ENCODE results near the gene RHOXF1.
"Not testable (repeated sequence)": the region's sequence is repeated elsewhere in the genome, so short reads cannot be mapped to it uniquely, and the experiment has no call there.

RHOXF1 gene

DNA sequence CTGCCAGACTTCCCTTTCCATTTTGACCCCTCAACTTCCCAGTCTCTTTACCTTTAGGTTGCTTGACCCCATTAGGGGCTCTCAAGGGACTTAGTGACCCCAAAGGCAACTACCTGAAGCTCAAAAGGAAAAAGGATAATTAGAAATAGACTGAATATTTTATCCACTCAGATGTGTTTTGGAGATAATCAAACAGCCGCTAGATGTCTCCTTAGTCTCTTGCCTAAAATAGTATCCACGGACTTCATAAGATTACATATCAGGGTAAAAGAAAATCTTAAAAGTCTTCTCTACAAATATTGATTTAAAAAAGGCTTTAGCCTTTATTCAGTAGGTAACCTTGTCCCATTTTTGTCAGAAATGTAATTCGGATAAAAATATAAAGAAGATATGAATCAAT is 21.7 kb upstream of the RHOXF1 start:
- no peak for TF ChIP-seq ZFX (IDR thresholded peaks at IDR 0.05)
- TF ChIP-seq, protein P1, sequence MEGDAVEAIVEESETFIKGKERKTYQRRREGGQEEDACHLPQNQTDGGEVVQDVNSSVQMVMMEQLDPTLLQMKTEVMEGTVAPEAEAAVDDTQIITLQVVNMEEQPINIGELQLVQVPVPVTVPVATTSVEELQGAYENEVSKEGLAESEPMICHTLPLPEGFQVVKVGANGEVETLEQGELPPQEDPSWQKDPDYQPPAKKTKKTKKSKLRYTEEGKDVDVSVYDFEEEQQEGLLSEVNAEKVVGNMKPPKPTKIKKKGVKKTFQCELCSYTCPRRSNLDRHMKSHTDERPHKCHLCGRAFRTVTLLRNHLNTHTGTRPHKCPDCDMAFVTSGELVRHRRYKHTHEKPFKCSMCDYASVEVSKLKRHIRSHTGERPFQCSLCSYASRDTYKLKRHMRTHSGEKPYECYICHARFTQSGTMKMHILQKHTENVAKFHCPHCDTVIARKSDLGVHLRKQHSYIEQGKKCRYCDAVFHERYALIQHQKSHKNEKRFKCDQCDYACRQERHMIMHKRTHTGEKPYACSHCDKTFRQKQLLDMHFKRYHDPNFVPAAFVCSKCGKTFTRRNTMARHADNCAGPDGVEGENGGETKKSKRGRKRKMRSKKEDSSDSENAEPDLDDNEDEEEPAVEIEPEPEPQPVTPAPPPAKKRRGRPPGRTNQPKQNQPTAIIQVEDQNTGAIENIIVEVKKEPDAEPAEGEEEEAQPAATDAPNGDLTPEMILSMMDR (conservative IDR thresholded peaks at IDR 0.05), result peak; percentile 54
- H3K27ac ChIP-seq, result no peak overlapping the region

DNA sequence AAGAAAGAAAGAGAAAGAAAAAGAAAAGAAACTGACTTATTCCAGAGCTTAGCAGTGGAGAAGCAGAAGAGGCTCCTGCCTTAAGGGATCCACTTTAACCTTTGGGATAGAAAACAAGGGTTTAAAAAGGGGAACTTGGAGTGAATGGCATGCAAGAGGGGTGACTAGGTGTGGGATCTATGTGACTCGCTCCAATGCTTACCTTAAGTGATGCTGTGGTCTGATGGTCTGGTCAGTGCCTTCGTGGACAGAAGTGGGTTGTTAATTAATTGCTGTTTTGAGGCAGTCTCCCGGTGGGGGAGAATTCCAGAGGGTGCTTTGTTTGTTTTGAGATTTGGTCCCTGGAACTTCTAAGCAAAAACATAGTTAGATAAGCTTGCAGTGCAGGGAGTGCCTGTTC is 21.1 kb upstream of the RHOXF1 start:
- H3K27ac ChIP-seq, result no peak overlapping the region
- TF ChIP-seq, protein P1 (conservative IDR thresholded peaks at IDR 0.05), result no peak
- TF ChIP-seq ZFX (IDR thresholded peaks at IDR 0.05), result no peak

- no peak for TF ChIP-seq ZFX (IDR thresholded peaks at IDR 0.05)
- TF ChIP-seq, protein P1 (conservative IDR thresholded peaks at IDR 0.05), result no peak
- H3K27ac ChIP-seq, result no peak overlapping the region
These were observed 20.4 kb upstream of the RHOXF1 start for GRCh38 chrX:120136128-120136527.

- H3K27ac ChIP-seq, result not testable (repeated sequence)
These were observed 12.7 kb upstream of the RHOXF1 start for GRCh38 chrX:120128306-120128846.

DNA sequence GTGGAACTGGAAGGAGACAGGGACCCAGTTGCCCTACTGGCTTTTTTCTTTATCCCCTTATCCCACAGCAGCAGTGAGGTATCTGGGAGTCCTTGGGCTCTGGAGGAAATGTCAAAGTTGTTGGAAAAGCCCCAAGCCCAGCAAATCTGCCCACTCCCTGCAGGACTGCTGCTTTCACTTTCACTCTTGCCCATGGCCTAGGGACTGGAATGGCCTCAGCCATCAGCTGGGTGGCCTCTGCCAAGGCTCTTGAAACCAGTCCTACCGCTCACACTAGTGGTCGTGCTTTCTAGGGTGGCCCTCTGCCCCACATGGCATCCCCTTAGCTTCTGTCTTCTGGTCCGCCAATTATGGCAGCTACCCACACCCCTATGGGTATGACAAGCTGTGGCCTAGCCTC is 9.7 kb upstream of the RHOXF1 start:
- TF ChIP-seq, protein P1 (conservative IDR thresholded peaks at IDR 0.05), result no peak
- TF ChIP-seq ZFX (IDR thresholded peaks at IDR 0.05), result no peak
- no peak overlapping the region for H3K27ac ChIP-seq

DNA sequence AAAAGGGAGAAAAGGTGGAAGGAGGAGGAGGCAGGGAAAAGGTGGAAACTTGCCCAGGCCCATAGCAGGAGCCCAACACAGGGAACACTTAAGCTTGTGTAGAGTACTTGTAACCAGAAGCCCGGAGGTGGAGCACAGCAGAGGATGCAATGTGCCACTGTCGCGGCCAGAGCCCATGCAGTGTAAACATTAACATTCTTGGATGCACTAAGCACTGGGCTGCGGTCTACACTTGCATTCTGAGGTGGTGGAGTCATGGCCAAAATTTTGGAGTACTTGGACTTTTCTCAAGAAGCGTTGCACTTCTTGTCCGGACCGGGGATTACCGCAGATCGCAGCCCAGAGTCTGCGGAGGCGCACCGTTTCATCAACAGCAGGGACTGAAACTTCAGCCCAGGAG is 4.5 kb upstream of the RHOXF1 start:
- no peak overlapping the region for H3K27ac ChIP-seq
- no peak for TF ChIP-seq ZFX (IDR thresholded peaks at IDR 0.05)
- TF ChIP-seq, protein P1 (conservative IDR thresholded peaks at IDR 0.05), result no peak

DNA sequence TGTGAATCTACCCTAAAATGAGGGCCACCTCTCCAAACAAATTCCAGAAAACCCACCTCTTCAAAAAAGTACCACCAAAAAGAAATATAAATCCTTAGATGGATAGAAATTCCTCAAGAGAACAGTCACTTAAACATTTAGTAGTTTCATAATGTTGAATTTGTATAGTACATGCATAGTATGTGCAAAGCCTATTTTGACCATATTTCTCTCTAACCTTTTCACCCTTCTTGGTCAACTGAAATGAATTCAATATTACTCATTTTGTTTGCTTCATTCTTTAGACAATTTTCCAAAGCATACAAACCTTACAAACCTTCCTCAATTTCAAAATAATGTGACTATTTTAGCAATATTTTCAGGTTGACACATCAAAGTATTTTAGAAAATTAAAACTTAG is 4.1 kb downstream of the RHOXF1 start:
- TF ChIP-seq ZFX (IDR thresholded peaks at IDR 0.05), result no peak
- TF ChIP-seq, protein P1 (conservative IDR thresholded peaks at IDR 0.05), result no peak

DNA sequence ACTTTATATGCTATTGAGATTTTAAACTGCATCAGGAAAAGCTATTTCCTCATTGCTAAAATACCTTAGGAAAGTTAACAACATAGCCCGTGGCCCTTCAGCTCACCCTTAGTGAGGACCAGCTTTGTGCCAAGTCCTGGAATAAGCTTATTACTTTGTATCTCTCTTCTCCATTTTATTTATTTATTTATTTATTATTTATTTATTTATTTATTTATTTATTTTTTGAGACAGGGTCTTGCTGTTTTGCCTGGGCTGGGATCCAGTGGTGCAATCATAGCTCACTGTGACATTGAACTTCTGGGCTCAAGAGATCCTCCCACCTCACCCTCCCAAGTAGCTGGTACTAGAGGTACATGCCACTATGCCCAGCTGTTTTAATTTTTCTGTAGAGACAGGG is 6.3 kb downstream of the RHOXF1 start:
- no peak for TF ChIP-seq ZFX (IDR thresholded peaks at IDR 0.05)
- TF ChIP-seq, protein P1 (conservative IDR thresholded peaks at IDR 0.05), result no peak
- H3K27ac ChIP-seq, result no peak overlapping the region

More for the DNA sequence above, 4.1 kb downstream of the RHOXF1 start:
- H3K27ac ChIP-seq, result no peak overlapping the region

DNA sequence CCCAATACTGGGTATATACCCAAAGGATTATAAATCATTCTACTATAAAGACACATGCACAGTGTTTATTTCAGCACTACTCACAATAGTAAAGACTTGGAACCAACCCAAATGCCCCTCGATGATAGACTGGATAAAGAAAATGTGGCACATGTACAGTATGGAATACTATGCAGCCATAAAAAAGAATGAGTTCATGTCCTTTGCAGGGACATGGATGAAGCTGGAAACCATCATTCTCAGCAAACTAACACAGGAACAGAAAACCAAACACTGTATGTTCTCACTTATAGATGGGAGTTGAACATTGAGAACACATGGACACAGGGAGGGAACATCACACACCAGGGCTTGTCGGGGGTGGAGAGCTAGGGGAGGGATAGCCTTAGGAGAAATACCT is 11.0 kb downstream of the RHOXF1 start:
- not testable (repeated sequence) for H3K27ac ChIP-seq

GRCh38 chrX:120101057-120101456 is 14.7 kb downstream of the RHOXF1 start:
- not testable (repeated sequence) for H3K27ac ChIP-seq
